Non-pigmented ciliary epithelial cell (primary cell): Measurements from ENCODE around the gene LGALS3BP.
"Not testable (repeated sequence)": the region's sequence is repeated elsewhere in the genome, so short reads cannot be mapped to it uniquely, and the experiment has no call there.

Source experiments
- DNase-seq: peaks from one replicate; pipeline ENCODE4 v3.0.0-alpha.2; 2010; ENCODE audit warnings: low read depth

The LGALS3BP gene

GRCh38 chr17:78962984-78963348 lies 16.8 kb downstream of the LGALS3BP start:
- not testable (repeated sequence) for DNase-seq

GRCh38 chr17:78962345-78962983 lies 17.3 kb downstream of the LGALS3BP start:
- DNase-seq = no peak

GRCh38 chr17:78961571-78961970 lies 18.2 kb downstream of the LGALS3BP start:
- no peak for DNase-seq

GRCh38 chr17:78960928-78961327 lies 18.8 kb downstream of the LGALS3BP start:
- no peak for DNase-seq

GRCh38 chr17:78959803-78960202 lies 19.9 kb downstream of the LGALS3BP start:
- DNase-seq = no peak

- no peak for DNase-seq
Measured at GRCh38 chr17:78958641-78959127, 21.0 kb downstream of the LGALS3BP start.

GRCh38 chr17:78957128-78957527 lies 22.6 kb downstream of the LGALS3BP start:
- DNase-seq = no peak

GRCh38 chr17:78956254-78956653 lies 23.5 kb downstream of the LGALS3BP start:
- no peak for DNase-seq

GRCh38 chr17:78954684-78955083 lies 25.0 kb downstream of the LGALS3BP start:
- DNase-seq = no peak

- no peak for DNase-seq
Measured at GRCh38 chr17:78953356-78954350, 26.1 kb downstream of the LGALS3BP start.

GRCh38 chr17:78952706-78953105 lies 27.0 kb downstream of the LGALS3BP start:
- DNase-seq = no peak

- DNase-seq = no peak
Measured at GRCh38 chr17:78951967-78952551, 27.7 kb downstream of the LGALS3BP start.

- DNase-seq = no peak
Measured at GRCh38 chr17:78950870-78951269, 28.9 kb downstream of the LGALS3BP start.

- DNase-seq = no peak
Measured at GRCh38 chr17:78947235-78948149, 32.2 kb downstream of the LGALS3BP start.

- DNase-seq = no peak
Measured at GRCh38 chr17:78946631-78947030, 33.1 kb downstream of the LGALS3BP start.

GRCh38 chr17:78946131-78946530 lies 33.6 kb downstream of the LGALS3BP start:
- DNase-seq = no peak

GRCh38 chr17:78945455-78945854 lies 34.3 kb downstream of the LGALS3BP start:
- DNase-seq = not testable (repeated sequence)

GRCh38 chr17:78944956-78945355 lies 34.8 kb downstream of the LGALS3BP start:
- DNase-seq = no peak

GRCh38 chr17:78944026-78944425 lies 35.7 kb downstream of the LGALS3BP start:
- DNase-seq = no peak

- no peak for DNase-seq
Measured at GRCh38 chr17:78940708-78941107, 39.0 kb downstream of the LGALS3BP start.

- DNase-seq = no peak
Measured at GRCh38 chr17:78940258-78940657, 39.5 kb downstream of the LGALS3BP start.

GRCh38 chr17:78939615-78940014 lies 40.1 kb downstream of the LGALS3BP start:
- no peak for DNase-seq
